NCI-H524 treated with DMSO at 0.1 percent for 48 hours (cell line): ENCODE results near the gene NTRK3.
"Not testable (repeated sequence)": the region's sequence is repeated elsewhere in the genome, so short reads cannot be mapped to it uniquely, and the experiment has no call there.

Source experiments
- DNase-seq: peaks from one replicate; lab custom pipeline; 2025; lab: John Stamatoyannopoulos, UW

Gene NTRK3

GRCh38 chr15:88073391-88073691, 183.2 kb downstream of the NTRK3 start:
- DNase-seq, result no peak

DNA sequence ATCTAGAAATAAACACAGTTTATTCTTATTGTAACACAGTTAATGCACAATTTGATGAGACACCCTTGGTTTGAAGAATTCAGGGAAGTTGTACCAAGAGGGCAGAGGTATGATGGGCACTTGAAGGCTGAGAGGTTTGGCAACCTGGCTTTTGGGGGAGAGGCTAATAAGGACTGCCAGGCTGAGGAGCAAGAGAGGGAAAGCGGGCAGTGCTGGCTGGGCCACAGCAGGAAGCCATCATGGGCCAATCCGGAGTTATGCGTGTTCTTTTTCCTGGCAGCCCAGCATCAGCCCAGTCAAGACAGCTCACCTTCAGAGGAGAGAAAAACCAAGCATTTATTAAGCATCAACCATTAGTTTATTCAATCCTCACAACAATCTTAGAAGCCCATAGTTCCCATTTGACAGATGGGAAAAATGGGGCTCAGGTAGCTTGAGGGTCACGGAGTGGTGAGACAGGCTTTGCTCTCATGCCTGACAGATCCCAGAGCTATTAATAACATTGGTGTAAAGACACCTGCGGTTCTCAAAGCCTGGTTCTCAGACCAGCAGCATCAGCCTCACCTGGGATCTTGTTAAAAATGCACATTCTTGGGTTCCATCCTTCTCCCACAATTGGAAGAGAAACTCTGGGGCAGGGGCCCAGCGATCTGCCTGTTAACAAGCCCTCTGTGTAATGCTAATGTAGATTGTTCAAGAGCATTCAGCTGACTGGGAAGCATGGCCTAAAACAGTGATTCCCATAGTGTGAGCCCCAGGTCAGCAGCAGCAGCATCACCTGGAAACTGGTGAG, 183.7 kb downstream of the NTRK3 start:
- no peak for DNase-seq

GRCh38 chr15:88072133-88072532, 184.4 kb downstream of the NTRK3 start:
- DNase-seq, result not testable (repeated sequence)

DNA sequence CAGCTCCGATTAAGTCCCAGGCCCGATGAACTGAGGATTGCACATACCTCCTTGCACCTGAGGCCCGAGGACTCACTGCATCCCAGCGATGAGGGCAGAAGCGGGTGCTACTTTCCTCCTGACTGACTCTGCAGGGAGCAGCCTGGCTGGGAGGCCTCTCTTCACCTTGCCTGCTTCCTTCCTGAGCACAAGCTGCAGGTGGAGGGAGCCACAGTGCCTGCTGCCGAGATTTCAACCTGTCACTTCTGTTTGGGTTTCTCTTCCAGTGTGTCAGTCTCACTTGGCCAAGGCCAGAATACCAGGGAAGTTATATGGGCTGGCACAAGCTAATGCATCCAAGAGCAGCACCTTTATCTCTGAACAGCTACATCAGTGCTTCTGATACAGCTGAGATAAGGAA, 185.4 kb downstream of the NTRK3 start:
- DNase-seq, result no peak

GRCh38 chr15:88069561-88069960, 187.0 kb downstream of the NTRK3 start:
- DNase-seq, result no peak

DNA sequence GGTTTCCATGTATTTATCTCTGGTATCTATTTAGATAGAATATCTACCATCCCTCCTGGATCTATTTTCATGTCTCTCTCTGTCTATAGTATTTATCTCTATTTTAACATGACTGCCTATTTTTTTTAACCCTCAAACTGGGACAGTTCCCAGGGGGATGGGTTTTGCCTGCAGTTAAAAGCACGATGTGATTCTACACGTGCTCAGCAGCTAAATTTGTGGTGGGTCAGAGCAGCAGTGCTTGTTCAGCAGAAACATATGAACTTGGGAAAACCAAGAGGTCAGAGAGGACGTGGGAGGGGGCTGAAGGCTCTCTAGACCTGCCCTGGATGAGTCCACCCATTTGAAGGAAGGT, 189.2 kb downstream of the NTRK3 start:
- DNase-seq, result no peak

DNA sequence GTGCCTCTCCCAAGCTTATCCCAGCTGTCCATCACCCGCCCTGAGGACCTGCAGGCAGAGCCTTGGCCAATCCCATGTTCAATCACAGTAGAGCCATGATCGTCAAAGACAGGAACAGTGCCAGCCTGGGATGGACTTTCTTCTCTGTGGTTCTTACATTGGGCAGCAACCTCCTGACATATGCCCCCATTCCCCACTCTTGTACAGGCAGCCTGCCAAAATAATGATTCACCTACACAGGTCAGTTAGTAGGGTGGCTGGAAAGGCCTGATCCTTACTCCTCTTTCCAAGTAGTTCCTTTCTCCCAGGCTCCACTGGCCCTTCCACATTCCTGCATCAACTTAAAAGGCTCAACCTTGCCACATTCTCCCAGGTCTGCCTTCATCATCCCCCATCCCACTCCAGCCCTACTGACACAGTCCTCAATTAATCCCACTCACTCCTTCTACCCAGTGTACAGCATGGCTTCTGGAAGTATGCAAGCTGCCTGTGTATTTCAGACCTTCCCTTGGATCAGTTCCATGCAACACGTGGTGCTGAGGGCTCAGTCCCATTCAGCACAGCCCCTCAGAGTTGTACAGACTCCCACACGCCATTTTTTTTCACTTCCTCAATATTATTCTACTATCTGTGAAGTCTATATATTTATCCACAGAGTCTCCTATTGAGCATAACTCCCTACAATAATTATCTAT, 189.8 kb downstream of the NTRK3 start:
- no peak for DNase-seq

DNA sequence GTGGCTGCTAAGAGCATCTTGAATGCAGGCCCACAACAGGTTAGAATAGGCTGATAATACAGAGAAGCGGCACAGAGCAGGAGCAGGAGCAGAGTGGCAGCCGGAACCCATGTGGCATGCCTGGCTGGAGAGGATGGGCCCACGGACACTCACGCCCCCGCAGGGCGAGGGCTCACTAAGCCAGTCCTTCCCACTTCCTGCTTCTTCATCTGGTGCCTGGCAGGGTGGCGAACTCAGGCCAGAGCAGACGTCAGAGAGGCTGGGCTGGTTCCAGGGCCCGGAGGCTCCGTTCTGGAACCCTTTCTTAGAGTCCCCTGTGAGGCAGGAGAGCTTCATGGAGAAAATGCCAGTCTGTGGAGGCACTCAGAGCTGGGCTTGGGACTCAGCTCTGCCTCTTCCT, 195.1 kb downstream of the NTRK3 start:
- no peak for DNase-seq

GRCh38 chr15:88060383-88060782, 196.2 kb downstream of the NTRK3 start:
- no peak for DNase-seq

GRCh38 chr15:88057836-88058235, 198.7 kb downstream of the NTRK3 start:
- DNase-seq, result no peak

GRCh38 chr15:88049506-88049905, 207.0 kb downstream of the NTRK3 start:
- DNase-seq, result no peak

- DNase-seq, result no peak
Observed at GRCh38 chr15:88048755-88049154, 207.8 kb downstream of the NTRK3 start.

GRCh38 chr15:88048237-88048636, 208.3 kb downstream of the NTRK3 start:
- no peak for DNase-seq

GRCh38 chr15:88046576-88047129, 209.9 kb downstream of the NTRK3 start:
- no peak for DNase-seq

DNA sequence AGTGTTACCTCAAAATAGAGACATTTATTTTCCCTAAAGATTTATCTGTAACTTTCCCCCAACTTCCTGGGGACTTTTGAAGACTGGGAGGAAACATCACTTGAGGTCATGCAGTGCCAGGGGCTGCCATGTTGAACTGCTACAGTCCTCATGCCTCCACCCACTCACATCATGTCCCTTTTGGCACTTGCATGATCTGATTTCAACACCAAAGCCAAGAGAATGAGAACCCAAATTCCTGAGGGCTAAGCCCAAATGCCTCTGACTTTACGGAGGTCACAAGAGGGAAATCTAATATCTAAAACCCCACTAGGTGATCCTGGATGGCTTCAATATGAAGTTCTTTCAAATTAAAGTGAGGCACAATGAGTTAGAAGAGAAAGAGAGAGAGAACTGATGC, 213.1 kb downstream of the NTRK3 start:
- no peak for DNase-seq

- no peak for DNase-seq
Observed at GRCh38 chr15:88042047-88042446, 214.5 kb downstream of the NTRK3 start.

GRCh38 chr15:88040516-88040915, 216.0 kb downstream of the NTRK3 start:
- DNase-seq, result no peak

- no peak for DNase-seq
Observed at GRCh38 chr15:88038261-88038660, 218.3 kb downstream of the NTRK3 start.

DNA sequence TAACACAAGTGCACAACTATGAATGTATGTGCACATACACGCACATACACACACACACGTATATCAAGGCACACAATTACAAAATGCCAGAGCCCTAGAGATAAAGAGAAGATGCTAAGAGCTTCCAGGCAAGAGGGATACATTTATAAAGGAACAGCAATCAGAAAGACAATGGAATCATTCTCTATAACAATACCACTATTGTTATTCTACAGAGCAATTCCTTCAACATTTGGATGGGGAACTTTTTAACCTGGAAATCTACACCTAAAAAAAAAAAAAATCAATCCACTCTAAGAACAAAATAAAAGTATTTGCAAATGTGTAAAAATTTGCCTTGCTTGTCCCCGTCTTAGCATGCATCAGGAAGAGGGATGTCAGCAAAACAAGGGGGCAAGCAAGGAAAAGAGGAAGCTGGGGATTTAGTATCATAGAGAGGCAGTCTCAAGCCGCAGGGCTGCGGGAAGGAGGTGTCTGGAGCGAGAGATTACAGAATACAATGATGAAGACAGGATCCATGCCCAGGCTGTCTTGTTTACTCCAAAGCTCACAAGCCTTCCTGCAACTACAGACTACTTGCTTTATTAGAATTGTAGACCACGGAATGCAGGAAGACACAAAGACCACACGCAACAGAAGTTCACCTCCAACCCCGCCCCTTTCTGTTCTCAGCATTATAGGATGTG, 220.2 kb downstream of the NTRK3 start:
- no peak for DNase-seq

DNA sequence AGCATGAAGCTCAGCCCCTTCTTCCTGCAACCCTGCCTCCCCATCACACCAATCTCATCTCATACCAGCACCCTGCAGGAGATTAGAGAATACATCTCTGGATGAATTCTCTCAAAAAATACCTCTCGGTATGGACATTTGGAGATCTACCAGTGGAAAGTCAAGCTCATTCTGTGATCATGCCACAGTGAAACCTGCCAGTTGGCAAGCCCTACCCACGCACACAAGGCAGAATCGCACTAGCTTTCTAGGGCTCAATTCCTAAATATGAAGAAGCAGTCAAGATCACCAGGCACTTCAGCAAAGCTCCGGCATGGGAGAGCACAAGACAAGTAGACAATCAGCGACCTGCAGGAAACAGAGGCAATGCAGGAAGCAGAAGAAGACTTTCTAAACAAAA, 221.2 kb downstream of the NTRK3 start:
- DNase-seq, result no peak

DNA sequence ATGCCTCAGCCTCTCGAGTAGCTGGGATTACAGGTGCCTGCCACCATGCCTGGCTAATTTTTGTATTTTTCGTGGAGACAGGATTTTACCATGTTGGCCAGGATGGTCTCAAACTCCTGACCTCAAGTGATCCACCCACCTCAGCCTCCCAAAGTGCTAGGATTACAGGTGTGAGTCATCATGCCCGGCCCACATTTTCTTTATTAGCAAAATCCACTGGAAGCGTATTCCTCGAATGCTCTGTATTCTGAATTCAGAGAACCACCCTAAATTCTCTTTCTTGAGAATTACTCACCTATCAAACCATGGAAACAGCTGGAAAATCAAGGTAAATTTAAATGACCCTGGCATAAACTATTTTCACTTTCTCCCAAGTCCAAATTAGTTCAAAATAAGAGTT, 223.1 kb downstream of the NTRK3 start:
- not testable (repeated sequence) for DNase-seq

DNA sequence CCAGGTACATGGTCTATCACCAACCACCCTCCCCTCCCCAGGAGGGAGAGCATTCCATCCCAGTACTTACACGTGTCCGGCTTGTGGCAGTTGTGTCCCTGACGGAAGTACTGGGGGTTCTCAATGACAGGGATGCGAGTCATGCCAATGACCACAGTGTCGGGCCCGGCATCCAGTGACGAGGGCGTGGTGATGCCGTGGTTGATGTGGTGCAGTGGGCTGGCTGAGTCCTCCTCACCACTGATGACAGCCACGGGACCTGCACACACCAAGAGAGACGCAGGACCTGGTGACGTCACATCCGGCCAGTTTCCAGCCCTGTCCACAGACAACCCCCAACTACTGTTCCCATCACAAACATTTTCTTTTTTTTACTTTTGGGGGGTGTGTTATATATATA, 223.8 kb downstream of the NTRK3 start:
- no peak for DNase-seq

DNA sequence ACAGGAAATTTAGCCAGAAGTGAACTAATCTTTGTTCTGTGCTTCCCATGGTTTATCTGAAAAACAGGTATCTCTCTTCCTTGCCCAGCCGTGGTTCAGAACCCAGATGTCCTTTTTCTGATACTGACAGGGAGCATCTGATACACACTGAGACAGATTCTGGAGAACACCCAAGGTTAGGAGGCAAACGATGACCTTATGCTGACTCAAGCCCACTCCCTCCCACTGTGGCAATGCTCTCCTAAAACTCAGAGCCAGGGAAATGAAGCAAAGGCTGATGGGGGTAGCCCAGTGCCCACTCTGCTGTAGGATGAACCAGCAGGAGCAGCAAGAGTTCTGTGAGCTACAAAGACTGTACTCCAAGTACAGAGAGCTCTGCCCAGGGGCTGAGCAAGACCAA, 225.1 kb downstream of the NTRK3 start:
- no peak for DNase-seq
